ENCODE data around the gene PSME2. TPM values are rescaled to one million over a fixed set of nuclear protein-coding genes. Genes with fewer than 3 reads are reported as not detected.

Gene PSME2
- total and polyA plus RNA-seq, 9 of the 15 experiments (the other 6 are each of a cell fraction or from before 2014, with no cell fraction given): 111 to 579 (median 159) TPM

DNA sequence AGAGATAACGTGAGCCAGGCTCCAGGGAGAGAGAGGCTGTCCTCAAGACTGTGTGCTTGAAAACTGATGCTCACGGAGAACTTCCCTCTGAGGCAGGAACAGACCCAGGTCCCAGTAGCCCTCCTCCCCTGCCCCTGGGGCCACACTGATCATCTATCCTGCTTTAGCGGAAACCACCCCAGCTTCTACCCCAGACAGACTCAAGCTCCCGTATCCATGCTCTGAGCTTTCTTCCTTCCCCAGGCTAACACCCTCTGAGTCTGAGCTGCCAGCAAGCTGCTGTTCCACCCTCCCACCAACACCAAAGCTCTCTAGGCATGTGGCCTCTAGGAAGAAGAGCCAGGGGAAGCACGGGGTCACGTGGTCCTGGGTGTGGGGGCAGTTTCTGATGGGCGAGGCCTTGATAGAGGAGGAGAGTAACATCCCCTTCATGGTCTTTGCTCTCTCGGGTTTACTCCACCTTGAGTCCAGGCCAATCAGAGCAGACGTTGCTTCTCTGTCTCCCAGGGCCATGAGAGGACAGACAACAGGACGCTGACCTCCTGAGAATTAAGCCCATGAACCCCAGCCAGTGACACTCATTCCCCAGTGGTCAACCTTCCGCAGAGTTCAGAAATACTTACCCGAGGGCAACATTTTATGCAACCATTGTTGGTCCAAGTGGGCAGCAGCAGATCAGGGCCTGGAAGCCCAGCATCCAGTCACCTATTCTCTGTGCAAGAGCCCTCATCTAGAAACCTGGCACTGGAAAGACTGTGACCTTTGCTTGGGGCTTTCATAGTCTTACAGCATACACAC lies 50.9 kb downstream of the PSME2 start (continued):
- TF ChIP-seq, protein P1, sequence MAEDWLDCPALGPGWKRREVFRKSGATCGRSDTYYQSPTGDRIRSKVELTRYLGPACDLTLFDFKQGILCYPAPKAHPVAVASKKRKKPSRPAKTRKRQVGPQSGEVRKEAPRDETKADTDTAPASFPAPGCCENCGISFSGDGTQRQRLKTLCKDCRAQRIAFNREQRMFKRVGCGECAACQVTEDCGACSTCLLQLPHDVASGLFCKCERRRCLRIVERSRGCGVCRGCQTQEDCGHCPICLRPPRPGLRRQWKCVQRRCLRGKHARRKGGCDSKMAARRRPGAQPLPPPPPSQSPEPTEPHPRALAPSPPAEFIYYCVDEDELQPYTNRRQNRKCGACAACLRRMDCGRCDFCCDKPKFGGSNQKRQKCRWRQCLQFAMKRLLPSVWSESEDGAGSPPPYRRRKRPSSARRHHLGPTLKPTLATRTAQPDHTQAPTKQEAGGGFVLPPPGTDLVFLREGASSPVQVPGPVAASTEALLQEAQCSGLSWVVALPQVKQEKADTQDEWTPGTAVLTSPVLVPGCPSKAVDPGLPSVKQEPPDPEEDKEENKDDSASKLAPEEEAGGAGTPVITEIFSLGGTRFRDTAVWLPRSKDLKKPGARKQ (CRISPR knock-in tag; IDR thresholded peaks at IDR 0.05): no peak
- TF ChIP-seq, protein P2, sequence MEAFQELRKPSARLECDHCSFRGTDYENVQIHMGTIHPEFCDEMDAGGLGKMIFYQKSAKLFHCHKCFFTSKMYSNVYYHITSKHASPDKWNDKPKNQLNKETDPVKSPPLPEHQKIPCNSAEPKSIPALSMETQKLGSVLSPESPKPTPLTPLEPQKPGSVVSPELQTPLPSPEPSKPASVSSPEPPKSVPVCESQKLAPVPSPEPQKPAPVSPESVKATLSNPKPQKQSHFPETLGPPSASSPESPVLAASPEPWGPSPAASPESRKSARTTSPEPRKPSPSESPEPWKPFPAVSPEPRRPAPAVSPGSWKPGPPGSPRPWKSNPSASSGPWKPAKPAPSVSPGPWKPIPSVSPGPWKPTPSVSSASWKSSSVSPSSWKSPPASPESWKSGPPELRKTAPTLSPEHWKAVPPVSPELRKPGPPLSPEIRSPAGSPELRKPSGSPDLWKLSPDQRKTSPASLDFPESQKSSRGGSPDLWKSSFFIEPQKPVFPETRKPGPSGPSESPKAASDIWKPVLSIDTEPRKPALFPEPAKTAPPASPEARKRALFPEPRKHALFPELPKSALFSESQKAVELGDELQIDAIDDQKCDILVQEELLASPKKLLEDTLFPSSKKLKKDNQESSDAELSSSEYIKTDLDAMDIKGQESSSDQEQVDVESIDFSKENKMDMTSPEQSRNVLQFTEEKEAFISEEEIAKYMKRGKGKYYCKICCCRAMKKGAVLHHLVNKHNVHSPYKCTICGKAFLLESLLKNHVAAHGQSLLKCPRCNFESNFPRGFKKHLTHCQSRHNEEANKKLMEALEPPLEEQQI (IDR thresholded peaks at IDR 0.05): no peak
- TF ChIP-seq XRCC4 (IDR thresholded peaks at IDR 0.05; ENCODE audit: extremely low read depth, insufficient read depth, insufficient read length): no peak
- TF ChIP-seq FOXO4 (CRISPR knock-in tag; IDR thresholded peaks at IDR 0.05): no peak
- no peak; the same call in 1 of the 2 replicates for TF ChIP-seq JUN (IDR thresholded peaks at IDR 0.05; ENCODE audit: borderline replicate concordance, low read depth, low read length)
- no peak for TF ChIP-seq JUN (CRISPR knock-in tag; IDR thresholded peaks at IDR 0.05; ENCODE audit: borderline replicate concordance)
- TF ChIP-seq THAP12 (CRISPR knock-in tag; IDR thresholded peaks at IDR 0.05): no peak
- no peak for TF ChIP-seq ZNF224 (CRISPR knock-in tag; IDR thresholded peaks at IDR 0.05)
- no peak for TF ChIP-seq MCM3 (IDR thresholded peaks at IDR 0.05)
- peak; percentile 43; the same call in 1 of the 2 replicates for TF ChIP-seq ZBTB7A (IDR thresholded peaks at IDR 0.05; ENCODE audit: borderline replicate concordance, control insufficient read depth, low read depth, low read length)
- no peak for TF ChIP-seq MYBL2 (IDR thresholded peaks at IDR 0.05; ENCODE audit: low read depth)
- TF ChIP-seq MYBL2 (CRISPR knock-in tag; IDR thresholded peaks at IDR 0.05; ENCODE audit: borderline replicate concordance): no peak
- no peak for TF ChIP-seq ZNF764 (CRISPR knock-in tag; IDR thresholded peaks at IDR 0.05; ENCODE audit: low read depth)
- TF ChIP-seq SMAD1 (IDR thresholded peaks at IDR 0.05; ENCODE audit: low read depth, low read length, partially characterized antibody): peak; percentile 64
- TF ChIP-seq, protein P3, sequence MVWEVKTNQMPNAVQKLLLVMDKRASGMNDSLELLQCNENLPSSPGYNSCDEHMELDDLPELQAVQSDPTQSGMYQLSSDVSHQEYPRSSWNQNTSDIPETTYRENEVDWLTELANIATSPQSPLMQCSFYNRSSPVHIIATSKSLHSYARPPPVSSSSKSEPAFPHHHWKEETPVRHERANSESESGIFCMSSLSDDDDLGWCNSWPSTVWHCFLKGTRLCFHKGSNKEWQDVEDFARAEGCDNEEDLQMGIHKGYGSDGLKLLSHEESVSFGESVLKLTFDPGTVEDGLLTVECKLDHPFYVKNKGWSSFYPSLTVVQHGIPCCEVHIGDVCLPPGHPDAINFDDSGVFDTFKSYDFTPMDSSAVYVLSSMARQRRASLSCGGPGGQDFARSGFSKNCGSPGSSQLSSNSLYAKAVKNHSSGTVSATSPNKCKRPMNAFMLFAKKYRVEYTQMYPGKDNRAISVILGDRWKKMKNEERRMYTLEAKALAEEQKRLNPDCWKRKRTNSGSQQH (CRISPR knock-in tag; IDR thresholded peaks at IDR 0.05): peak; percentile 44; the same call in 1 of the 2 replicates
- peak; percentile 44; the same call in 1 of the 2 replicates for TF ChIP-seq TAF7 (tag; IDR thresholded peaks at IDR 0.05)
- TF ChIP-seq TEAD4 (IDR thresholded peaks at IDR 0.05; ENCODE audit: low read length): no peak
- no peak for TF ChIP-seq TEAD4 (CRISPR knock-in tag; IDR thresholded peaks at IDR 0.05; ENCODE audit: borderline replicate concordance)

Data from K562 (cell line).